Measurements from ENCODE around the gene ESR1. TPM values are rescaled to one million over a fixed set of nuclear protein-coding genes. Genes with fewer than 3 reads are reported as not detected.

The ESR1 gene
- total and polyA plus RNA-seq, 9 donors: 6.6 to 44.5 (median 18.5) TPM

DNA sequence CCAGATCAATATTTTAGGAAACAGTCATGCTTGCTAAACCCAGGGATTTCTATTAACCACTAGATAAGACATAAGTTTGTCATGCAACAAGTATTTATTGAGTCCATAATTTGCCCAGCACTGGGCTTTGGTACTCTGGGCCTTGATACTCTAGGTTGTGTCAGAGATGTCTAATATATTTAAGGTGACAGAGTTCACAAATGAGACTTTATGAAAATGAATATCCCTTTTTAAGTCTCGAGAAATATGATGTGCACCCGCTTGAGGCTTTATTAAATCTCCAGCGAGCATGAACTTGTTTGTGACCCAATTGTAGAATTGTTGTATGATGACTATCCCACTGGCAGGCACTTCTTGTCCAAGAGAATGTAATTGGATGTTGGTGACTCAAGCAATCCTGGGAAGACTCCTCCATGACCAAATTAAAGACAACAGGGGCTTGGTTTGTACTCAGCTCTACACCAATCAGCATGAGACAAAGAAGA, 109.2 kb downstream of the ESR1 start:
- intact Hi-C loops (cut with DNase I): no loop called here
- no peaks in the 10 kb centered on the region for H3K27me3 ChIP-seq
- no peak overlapping the region for H3K4me3 ChIP-seq
- WGBS, 3 donors: 66 to 95% (median 94%) methylated on average over 3 of the region's 3 CpGs
- H3K27ac ChIP-seq: no peak overlapping the region
- H3K9me3 ChIP-seq: no peaks in the 10 kb centered on the region
- DNase-seq: no peak
- H3K4me1 ChIP-seq (ENCODE audit: insufficient read depth): no peaks in the 10 kb centered on the region
- TF ChIP-seq EP300 (IDR thresholded peaks at IDR 0.05): no peak
- no peak for TF ChIP-seq POLR2A (IDR thresholded peaks at IDR 0.05)
- TF ChIP-seq CTCF (IDR thresholded peaks at IDR 0.05): no peak
- no peaks in the 10 kb centered on the region for H3K36me3 ChIP-seq

- H3K4me1 ChIP-seq (ENCODE audit: insufficient read depth): no peaks in the 10 kb centered on the region
- WGBS, 3 donors: 74 to 83% (median 79%) methylated on average over 6 of the region's 6 CpGs
- no peak overlapping the region for H3K4me3 ChIP-seq
- H3K27ac ChIP-seq: no peak overlapping the region
- TF ChIP-seq POLR2A (IDR thresholded peaks at IDR 0.05): no peak
- no peak for TF ChIP-seq CTCF (IDR thresholded peaks at IDR 0.05)
- no peak for TF ChIP-seq EP300 (IDR thresholded peaks at IDR 0.05)
- DNase-seq: no peak
- no peaks in the 10 kb centered on the region for H3K27me3 ChIP-seq
- intact Hi-C loops (cut with DNase I): no loop called here
- no peaks in the 10 kb centered on the region for H3K36me3 ChIP-seq
- no peaks in the 10 kb centered on the region for H3K9me3 ChIP-seq
These were observed 110.2 kb downstream of the ESR1 start for GRCh38 chr6:151917531-151918329.

- Histone ChIP-seq H3K9me3 (no peaks in the 10 kb centered on the region), H3K27ac (no peak overlapping the region), H3K4me1 (ENCODE audit: insufficient read depth) (no peaks in the 10 kb centered on the region), H3K27me3 (no peaks in the 10 kb centered on the region), H3K36me3 (no peaks in the 10 kb centered on the region), H3K4me3 (no peak overlapping the region)
- intact Hi-C loops (cut with DNase I): no loop called here
- TF ChIP-seq CTCF (IDR thresholded peaks at IDR 0.05): no peak
- no peak for TF ChIP-seq POLR2A (IDR thresholded peaks at IDR 0.05)
- TF ChIP-seq EP300 (IDR thresholded peaks at IDR 0.05): no peak
- WGBS, 3 donors: 84 to 88% (median 87%) methylated on average over 3 of the region's 3 CpGs
- no peak for DNase-seq
These were observed 132.8 kb downstream of the ESR1 start for GRCh38 chr6:151940307-151940706.

DNA sequence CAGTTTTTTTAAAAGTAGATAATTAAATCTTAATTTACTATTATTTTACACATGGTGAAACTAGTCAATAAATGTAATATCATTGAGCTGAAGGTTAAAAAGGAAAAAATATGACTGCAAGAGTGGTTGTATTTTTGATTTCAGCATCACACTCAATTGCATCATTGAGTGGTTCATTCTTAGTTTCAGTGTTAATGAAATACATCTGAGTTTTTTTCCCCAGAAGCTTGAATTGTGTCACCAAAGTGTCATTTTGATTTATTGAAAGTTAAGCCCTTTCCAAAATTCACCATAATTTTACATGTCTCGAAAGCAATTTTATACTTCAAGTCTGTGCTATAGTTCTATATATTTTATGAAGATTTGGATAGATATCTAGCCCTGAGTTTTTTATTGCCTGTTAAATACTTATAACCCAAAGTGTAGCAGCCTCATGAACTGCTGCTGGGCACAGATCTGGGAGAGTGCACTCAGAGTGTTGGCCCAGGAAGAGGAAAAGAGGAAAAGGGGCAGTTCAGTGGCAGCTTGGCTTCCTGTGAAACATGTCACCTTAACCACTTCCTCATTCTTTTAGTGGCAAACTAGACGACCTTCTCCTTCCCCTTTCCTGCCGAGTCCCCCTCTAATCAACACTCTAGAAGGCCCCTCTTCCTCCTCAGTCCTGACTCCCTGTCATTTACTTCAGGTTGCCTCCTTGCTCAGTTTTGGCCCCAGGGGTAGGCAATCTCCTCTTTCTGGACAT, 140.7 kb downstream of the ESR1 start:
- TF ChIP-seq EP300 (IDR thresholded peaks at IDR 0.05) (no peak), POLR2A (IDR thresholded peaks at IDR 0.05) (no peak), CTCF (IDR thresholded peaks at IDR 0.05) (no peak)
- DNase-seq: no peak
- 61 to 78% (median 66%) methylated on average over 3 of the region's 3 CpGs for WGBS, 3 donors
- intact Hi-C loops (cut with DNase I): no loop called here
- Histone ChIP-seq H3K4me1 (ENCODE audit: insufficient read depth) (no peaks in the 10 kb centered on the region), H3K36me3 (no peaks in the 10 kb centered on the region), H3K27ac (no peak overlapping the region), H3K9me3 (no peaks in the 10 kb centered on the region), H3K4me3 (no peak overlapping the region), H3K27me3 (no peaks in the 10 kb centered on the region)
